CD4-positive, alpha-beta T cell (primary cell): ENCODE results near the gene PCNX3. TPM values are rescaled to one million over a fixed set of nuclear protein-coding genes. Genes with fewer than 3 reads are reported as not detected.

ENCODE experiments used
- ATAC-seq: fragments of 200-7000 bp; cut with Tn5 transposase; one replicate; pipeline ENCODE4 v1.10.0; 2022; ENCODE audit warnings: mild to moderate bottlenecking; ENCODE audit not compliant: poor library complexity
- CTCF ChIA-PET: fragments of 350-600 bp; sonication (Branson Sonifier 250); formaldehyde crosslinking; loops from one replicate; lab custom pipeline; 2021; ENCODE audit warnings: antibody characterized with exemption, inconsistent platforms; lab: Charles Lee
- POLR2A ChIA-PET: fragments of 350-600 bp; sonication (Branson Sonifier 250); formaldehyde crosslinking; loops from one replicate; lab custom pipeline; 2021; ENCODE audit warnings: antibody characterized with exemption, inconsistent platforms; lab: Charles Lee
- DNase-seq, 14 experiments: peaks; one replicate each; pipeline ENCODE4 v3.0.0-alpha.2; 2013 to 2020; ENCODE audit warnings: mixed read lengths in 2 of 14
- H3K27ac ChIP-seq, 2 donors: one replicate each; pipeline versions ENCODE4 v1.5.1 to v1.7.0; 2013; ENCODE audit warnings: low read length in 2 of 2, low read depth in 1 of 2, mild to moderate bottlenecking in 1 of 2
- H3K27me3 ChIP-seq, 2 experiments: 1 replicate in 1 of 2; 2 replicates in 1 of 2; pipeline versions ENCODE4 v1.6.1 to v1.7.0; 2013; ENCODE audit warnings: low read length in 2 of 2, control low read depth in 1 of 2, mild to moderate bottlenecking in 1 of 2, moderate library complexity in 1 of 2; ENCODE audit not compliant: insufficient read depth in 2 of 2, control insufficient read depth in 1 of 2
- H3K36me3 ChIP-seq: one replicate; pipeline ENCODE4 v1.6.1; 2013; ENCODE audit warnings: low read length, control low read depth; ENCODE audit not compliant: insufficient read depth
- H3K4me1 ChIP-seq: one replicate; pipeline ENCODE4 v1.6.1; 2013; ENCODE audit warnings: low read length, control low read depth; ENCODE audit not compliant: insufficient read depth
- H3K4me3 ChIP-seq: one replicate; pipeline ENCODE4 v1.5.1; 2013; ENCODE audit warnings: mild to moderate bottlenecking, low read length, moderate library complexity
- H3K9me3 ChIP-seq, 2 experiments: 1 replicate in 1 of 2; 2 replicates in 1 of 2; pipeline versions ENCODE4 v1.6.1 to v1.7.0; 2013; ENCODE audit warnings: low read length in 2 of 2, mild to moderate bottlenecking in 2 of 2, control low read depth in 1 of 2, moderate library complexity in 1 of 2; ENCODE audit not compliant: control insufficient read depth in 1 of 2, insufficient read depth in 1 of 2
- H3K27ac Mint-ChIP-seq: one replicate; pipeline ENCODE4 v1.8.0; 2020; ENCODE audit warnings: mixed read lengths
- H3K27me3 Mint-ChIP-seq: one replicate; pipeline ENCODE4 v1.8.0; 2021; ENCODE audit warnings: mixed read lengths
- H3K36me3 Mint-ChIP-seq: one replicate; pipeline ENCODE4 v1.8.0; 2021; ENCODE audit warnings: low read depth, mixed read lengths
- H3K4me1 Mint-ChIP-seq: one replicate; pipeline ENCODE4 v1.8.0; 2021; ENCODE audit warnings: low read depth, mixed read lengths
- H3K4me3 Mint-ChIP-seq: one replicate; pipeline ENCODE4 v1.8.0; 2020; ENCODE audit warnings: mild to moderate bottlenecking, mixed read lengths
- H3K9me3 Mint-ChIP-seq: one replicate; pipeline ENCODE4 v1.8.0; 2020; ENCODE audit warnings: mixed read lengths
- CTCF ChIP-seq: fragments of 200-600 bp; IDR thresholded peaks from one replicate; pipeline ENCODE4 v1.8.0; 2022; ENCODE audit warnings: antibody characterized with exemption, mild to moderate bottlenecking
- intact Hi-C, 2 experiments: fragments of 100-400 bp; cut with DNase I in 1 of 2; cut with micrococcal nuclease in 1 of 2; formaldehyde crosslinking; loops; one replicate each; pipeline versions ENCODE4 v1.15.1 to v1.9.0; 2023 to 2025; cut with DNase I, micrococcal nuclease
- total RNA-seq, 174 experiments: library from RNA in 2 of 174; stranded (reverse) in 2 of 174; gene quantifications; one replicate each; pipeline ENCODE4 v1.2.3 and lab custom pipeline; 2021 to 2026

Gene PCNX3
- total RNA-seq, 2 experiments from 2014 or later = 37.3 to 40.5 TPM

- Mint-ChIP-seq H3K4me3 (peak overlapping the region; percentile 100), H3K36me3 (peaks cover 52% of the 10 kb centered on the region), H3K4me1 (peaks cover 78% of the 10 kb centered on the region), H3K9me3 (no peaks in the 10 kb centered on the region), H3K27ac (peak overlapping the region; percentile 98), H3K27me3 (no peaks in the 10 kb centered on the region)
- CTCF ChIA-PET = interaction anchor here (0.7 to 4.4 kb wide), 6 partner anchors 16 to 288 kb away, joined by 3 to 64 read pairs (median 7); no protein-coding TSS in a partner anchor
- Histone ChIP-seq H3K4me3 (peak overlapping the region; percentile 89), H3K27ac (peak overlapping the region; percentile 69 to 99), H3K36me3 (peaks cover 19% of the 10 kb centered on the region), H3K27me3 (no peaks in the 10 kb centered on the region), H3K4me1 (peaks cover 82% of the 10 kb centered on the region), H3K9me3 (no peaks in the 10 kb centered on the region)
- peak in 3 of 14 experiments; percentile 44 to 69 (median 45) for DNase-seq
- no peak for ATAC-seq
- intact Hi-C loops = loop anchor here (1.0 to 10.0 kb wide), 4 partner anchors 32 to 545 kb away; partner anchors contain the start of genes RELA (in 1 of the 2), SCYL1 (in 1 of the 2) and SNX15 (in 1 of the 2)
- peak; percentile 15 for TF ChIP-seq CTCF
- POLR2A ChIA-PET = interaction anchor here (0.6 to 5.5 kb wide), 28 partner anchors 10 to 793 kb away, joined by 3 to 92 read pairs (median 6); partner anchors contain the start of genes KAT5, MALAT1, MAP3K11 and NEAT1
Measured at GRCh38 chr11:65571940-65572339, 43.6 kb upstream of the PCNX3 start.

- Histone ChIP-seq H3K4me1 (peaks cover 82% of the 10 kb centered on the region), H3K36me3 (peaks cover 18% of the 10 kb centered on the region), H3K4me3 (peak within 1 kb of the TSS; percentile 89), H3K27ac (peak within 1 kb of the TSS; percentile 79 to 99), H3K27me3 (no peaks in the 10 kb centered on the region), H3K9me3 (no peaks in the 10 kb centered on the region)
- H3K36me3 Mint-ChIP-seq = peaks cover 54% of the 10 kb centered on the region
- intact Hi-C loops = loop anchor here (1.0 to 10.0 kb wide), 4 partner anchors 32 to 545 kb away; partner anchors contain the start of genes RELA (in 1 of the 2), SCYL1 (in 1 of the 2) and SNX15 (in 1 of the 2)
- H3K4me3 Mint-ChIP-seq = peak within 1 kb of the TSS; percentile 100
- TF ChIP-seq CTCF = peak; percentile 6
- POLR2A ChIA-PET = interaction anchor here (0.5 to 5.5 kb wide), 33 partner anchors 11 to 1233 kb away, joined by 3 to 92 read pairs (median 6); partner anchors contain the start of genes CCDC88B, DPF2, KAT5 and MALAT1
- peak; percentile 25 for ATAC-seq
- peaks cover 76% of the 10 kb centered on the region for H3K4me1 Mint-ChIP-seq
- H3K9me3 Mint-ChIP-seq = no peaks in the 10 kb centered on the region
- DNase-seq = peak; percentile 81 to 95 (median 90)
- H3K27me3 Mint-ChIP-seq = no peaks in the 10 kb centered on the region
- peak within 1 kb of the TSS; percentile 98 for H3K27ac Mint-ChIP-seq
- CTCF ChIA-PET = interaction anchor here (0.7 to 4.4 kb wide), 7 partner anchors 16 to 287 kb away, joined by 3 to 64 read pairs (median 7); partner anchors contain the start of gene MAP3K11
Measured at GRCh38 chr11:65572356-65573051, 43.1 kb upstream of the PCNX3 start, which contains the start of gene FAM89B. FAM89B (plus strand) TSS chr11:65572538; CDS start chr11:65572670, 132 bp downstream.

- peaks cover 82% of the 10 kb centered on the region for H3K4me1 ChIP-seq
- POLR2A ChIA-PET = interaction anchor here (0.8 to 5.5 kb wide), 21 partner anchors 14 to 795 kb away, joined by 3 to 92 read pairs (median 7); partner anchors contain the start of genes DPF2, LTBP3, MALAT1 and MAP3K11
- Mint-ChIP-seq H3K27me3 (no peaks in the 10 kb centered on the region), H3K27ac (peak overlapping the region; percentile 98), H3K4me1 (peaks cover 75% of the 10 kb centered on the region), H3K36me3 (peaks cover 54% of the 10 kb centered on the region), H3K4me3 (peak overlapping the region; percentile 95), H3K9me3 (no peaks in the 10 kb centered on the region)
- peak overlapping the region; percentile 79 to 99 for H3K27ac ChIP-seq
- intact Hi-C loops = loop anchor here (1.0 to 10.0 kb wide), 6 partner anchors 15 to 546 kb away; partner anchors contain the start of genes MAP3K11 (in 1 of the 2), PCNX3 (in 1 of the 2), RELA (in 1 of the 2) and SCYL1 (in 1 of the 2)
- DNase-seq = peak in 2 of 14 experiments; percentile 50 to 56
- ATAC-seq = no peak
- peak overlapping the region; percentile 89 for H3K4me3 ChIP-seq
- CTCF ChIA-PET = interaction anchor here (1.3 to 4.4 kb wide), 4 partner anchors 15 to 32 kb away, joined by 7 to 64 read pairs (median 10); no protein-coding TSS in a partner anchor
- H3K27me3 ChIP-seq = no peaks in the 10 kb centered on the region
- no peaks in the 10 kb centered on the region for H3K9me3 ChIP-seq
- TF ChIP-seq CTCF = no peak
- peaks cover 18% of the 10 kb centered on the region for H3K36me3 ChIP-seq
Measured at GRCh38 chr11:65573391-65574079, 42.0 kb upstream of the PCNX3 start.
